ENCODE data around the gene ZNF780B.
A peak's percentile ranks its signal among the peaks of the same experiment; 100 is the strongest.

Gene ZNF780B

DNA sequence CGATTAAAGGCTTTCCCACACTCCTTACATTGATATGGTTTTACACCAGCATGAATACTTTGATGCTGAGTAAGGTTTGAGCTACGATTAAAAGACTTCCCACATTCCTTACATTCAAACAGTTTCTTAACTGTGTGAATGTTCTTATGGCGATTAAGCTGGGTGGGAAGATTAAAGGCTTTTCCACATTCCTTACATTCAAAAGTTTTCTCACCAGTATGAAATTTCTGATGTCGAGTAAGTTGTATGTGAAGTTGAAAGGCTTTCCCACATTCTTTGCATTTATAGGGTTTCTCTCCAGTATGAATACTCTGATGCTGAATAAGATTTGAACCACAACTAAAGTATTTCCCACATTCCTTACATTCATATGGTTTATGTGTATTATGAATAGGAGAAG, 20.0 kb downstream of the ZNF780B start:
- no peak for DNase-seq

- DNase-seq, result no peak
Measured at GRCh38 chr19:40033989-40034560, 22.0 kb downstream of the ZNF780B start.

- no peak for DNase-seq
Measured at GRCh38 chr19:40026597-40026970, 29.4 kb downstream of the ZNF780B start.

GRCh38 chr19:40025938-40026596, 30.0 kb downstream of the ZNF780B start:
- DNase-seq, result no peak

- DNase-seq, result no peak
Measured at GRCh38 chr19:40023969-40024368, 32.1 kb downstream of the ZNF780B start.

- DNase-seq, result no peak
Measured at GRCh38 chr19:40013991-40014390, 42.0 kb downstream of the ZNF780B start.

- no peak for DNase-seq
Measured at GRCh38 chr19:40009674-40010073, 46.4 kb downstream of the ZNF780B start.

DNA sequence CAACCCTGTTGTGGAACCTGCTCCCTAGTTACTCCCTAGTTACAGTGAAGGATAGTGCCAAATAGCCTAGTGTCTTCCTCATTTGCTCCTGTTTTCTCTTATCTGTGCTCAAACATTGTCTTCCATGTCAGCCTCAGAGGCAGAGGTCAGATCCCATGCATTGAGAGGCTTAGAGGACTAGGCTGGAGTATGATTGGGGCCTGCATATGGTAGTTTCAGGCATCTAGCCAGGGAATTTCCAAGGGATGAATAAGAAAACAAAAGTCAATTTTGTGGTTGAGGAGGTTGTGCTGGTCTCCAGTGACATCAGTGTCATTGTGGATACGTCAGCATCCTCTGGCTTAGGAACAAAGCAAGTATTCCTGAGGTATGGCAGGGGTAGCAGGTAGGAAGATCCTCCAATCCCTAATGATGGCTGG, 49.7 kb downstream of the ZNF780B start:
- no peak for DNase-seq

GRCh38 chr19:40005691-40006272, 50.2 kb downstream of the ZNF780B start:
- DNase-seq, result no peak

- no peak for DNase-seq
Measured at GRCh38 chr19:39998501-39998900, 57.5 kb downstream of the ZNF780B start.

GRCh38 chr19:39997638-39998216, 58.3 kb downstream of the ZNF780B start:
- no peak for DNase-seq

- peak; percentile 88 for DNase-seq
Measured at GRCh38 chr19:39996811-39997637, 59.0 kb downstream of the ZNF780B start, which contains the start of gene ZNF546. TSS of gene ZNF546 (plus strand) at chr19:39997060. CDS start at chr19:39998327, 1,267 bp downstream.

DNA sequence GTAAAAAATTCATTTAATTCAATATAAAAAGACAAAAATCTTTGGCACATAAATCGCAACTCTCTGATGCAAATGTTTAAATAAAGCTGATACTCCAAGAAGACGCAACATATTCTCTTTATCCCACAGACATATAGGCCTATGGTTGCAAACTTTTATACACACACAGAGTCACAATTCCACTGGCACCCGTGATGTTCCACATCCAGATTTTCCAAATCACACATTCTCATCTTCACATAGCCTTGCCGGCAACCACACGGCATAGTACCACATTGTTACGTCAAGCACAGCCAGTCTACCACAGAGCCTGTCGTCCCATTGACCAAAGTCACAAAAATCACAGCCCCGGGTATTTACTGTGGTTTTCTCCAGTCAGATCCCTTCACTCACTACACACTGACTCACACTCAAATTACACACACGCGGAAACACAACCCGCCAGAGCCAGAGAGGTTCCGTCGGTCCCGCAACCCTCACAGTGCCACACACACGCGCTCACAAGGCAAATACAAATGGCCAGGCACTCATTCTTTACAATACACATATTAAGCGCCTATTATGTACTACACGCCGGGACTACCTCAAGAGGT, 59.7 kb downstream of the ZNF780B start:
- DNase-seq, result peak; percentile 62

DNA sequence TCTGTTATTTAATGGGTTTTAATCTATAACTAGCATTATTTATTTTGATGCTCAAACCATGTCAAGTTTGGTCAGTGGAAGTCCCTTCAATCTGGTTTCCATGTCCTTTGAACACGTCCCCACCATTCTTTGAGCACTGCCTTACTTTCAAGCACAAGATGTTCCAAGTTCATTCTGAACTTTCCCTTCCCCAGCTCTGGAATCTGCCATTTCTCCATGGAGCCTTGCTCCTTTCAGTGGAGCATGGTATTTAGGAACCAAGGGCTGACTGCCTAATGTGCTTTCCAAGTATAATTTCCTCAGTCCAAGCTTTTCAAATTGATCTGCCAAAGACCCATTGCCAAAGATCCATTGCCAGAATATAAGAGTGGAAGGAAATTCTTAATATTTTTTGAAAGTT, 60.2 kb downstream of the ZNF780B start:
- DNase-seq, result no peak

- no peak for DNase-seq
Measured at GRCh38 chr19:39994361-39994760, 61.7 kb downstream of the ZNF780B start.

DNA sequence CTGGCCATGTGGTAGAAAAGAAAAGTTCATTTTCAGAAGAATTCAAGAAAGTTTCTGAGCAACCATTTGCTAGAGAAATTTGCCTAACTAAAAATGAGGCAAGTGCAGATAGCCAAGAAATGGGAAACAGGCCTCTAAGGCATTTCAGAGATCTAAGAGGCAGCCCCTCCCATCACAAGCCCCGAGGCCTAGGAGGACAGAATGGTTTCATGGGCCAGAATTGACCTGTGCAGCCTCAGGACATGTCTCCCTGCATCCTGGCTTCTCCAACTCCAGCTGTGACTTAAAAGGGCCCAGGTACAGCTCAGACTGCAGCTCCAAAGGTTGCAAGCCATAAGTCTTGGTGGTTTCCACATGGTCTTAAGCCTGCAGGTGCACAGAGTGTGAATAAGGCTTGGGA, 62.4 kb downstream of the ZNF780B start:
- DNase-seq, result no peak

GRCh38 chr19:39987596-39987995, 68.4 kb downstream of the ZNF780B start:
- no peak for DNase-seq

- no peak for DNase-seq
Measured at GRCh38 chr19:39987167-39987566, 68.9 kb downstream of the ZNF780B start.

DNA sequence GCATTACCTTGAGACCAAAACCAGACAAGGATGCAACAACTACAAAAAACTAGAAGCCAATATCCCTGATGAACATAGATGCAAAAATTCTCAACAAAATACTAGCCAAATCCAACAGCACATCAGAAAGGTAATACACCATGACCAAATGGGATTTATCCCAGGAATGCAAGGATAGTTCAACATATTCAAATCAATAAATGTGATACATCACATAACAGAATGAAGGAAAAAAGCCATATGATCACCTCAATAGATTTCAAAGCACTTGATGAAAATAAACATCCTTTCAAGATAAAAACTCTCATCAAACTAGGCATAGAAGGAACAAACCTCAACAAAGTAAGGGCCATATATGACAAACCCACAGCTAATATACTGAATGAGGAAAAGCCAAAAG, 69.4 kb downstream of the ZNF780B start:
- DNase-seq, result no peak

GRCh38 chr19:39983695-39984300, 72.2 kb downstream of the ZNF780B start:
- DNase-seq, result no peak

- no peak for DNase-seq
Measured at GRCh38 chr19:39982883-39983282, 73.1 kb downstream of the ZNF780B start.

Measured in DMS79 treated with DMSO at 0.1 percent for 48 hours (cell line).